ENCODE data around the gene ROM1.

GRCh38 chr11:62605902-62606301 is 7.2 kb upstream of the ROM1 start:
- TF ChIP-seq CTCF (IDR thresholded peaks at IDR 0.05) (no peak), POLR2A (IDR thresholded peaks at IDR 0.05) (no peak), POLR2AphosphoS5 (IDR thresholded peaks at IDR 0.05) (no peak)

Data from suprapubic skin (tissue), 4 donors.